Fibroblast of gingiva (primary cell): ENCODE measurements around the gene VEGFA.

ENCODE experiments used
- DNase-seq: peaks from one replicate; pipeline ENCODE4 v3.0.0-alpha.2; 2011; ENCODE audit warnings: low read depth

The VEGFA gene

GRCh38 chr6:43785220-43785752, 15.3 kb downstream of the VEGFA start:
- DNase-seq: no peak

- no peak for DNase-seq
These were observed 15.9 kb downstream of the VEGFA start for GRCh38 chr6:43785904-43786303.

DNA sequence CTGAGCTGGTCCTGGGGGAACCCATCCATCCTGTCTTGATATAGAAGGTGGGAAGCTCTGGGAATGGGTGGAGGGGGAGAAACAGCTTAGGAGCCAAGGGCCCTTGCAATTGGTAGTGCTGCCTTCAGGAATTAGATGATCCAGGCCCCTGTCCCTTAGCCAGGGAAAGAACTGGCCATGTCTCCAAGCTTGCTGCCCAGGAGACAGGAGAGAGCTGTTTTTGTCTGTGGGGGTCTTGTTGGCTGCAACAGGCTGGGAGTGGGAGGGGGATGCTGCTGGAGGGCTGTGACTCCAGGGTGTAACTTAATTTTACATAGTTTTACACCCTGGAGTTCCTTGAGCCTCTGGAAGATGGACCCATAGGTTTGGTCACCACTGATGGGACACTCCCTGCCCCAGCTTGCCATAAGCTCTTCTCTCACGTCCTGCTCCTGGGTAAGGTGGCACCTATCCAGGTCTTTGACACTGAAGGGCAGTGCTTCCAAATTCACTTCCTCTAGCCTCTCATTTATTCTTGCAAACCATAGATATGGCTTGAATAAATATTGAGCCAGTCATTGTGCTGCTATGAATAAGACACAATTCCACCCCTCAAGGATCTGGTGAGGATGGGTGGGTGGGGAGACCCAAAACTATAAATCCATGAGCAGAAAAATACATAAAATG, 16.8 kb downstream of the VEGFA start:
- no peak for DNase-seq

GRCh38 chr6:43788301-43788700, 18.3 kb downstream of the VEGFA start:
- no peak for DNase-seq

GRCh38 chr6:43789447-43789846, 19.4 kb downstream of the VEGFA start:
- no peak for DNase-seq

- DNase-seq: peak; percentile 92
These were observed 20.0 kb downstream of the VEGFA start for GRCh38 chr6:43790031-43790430.

DNA sequence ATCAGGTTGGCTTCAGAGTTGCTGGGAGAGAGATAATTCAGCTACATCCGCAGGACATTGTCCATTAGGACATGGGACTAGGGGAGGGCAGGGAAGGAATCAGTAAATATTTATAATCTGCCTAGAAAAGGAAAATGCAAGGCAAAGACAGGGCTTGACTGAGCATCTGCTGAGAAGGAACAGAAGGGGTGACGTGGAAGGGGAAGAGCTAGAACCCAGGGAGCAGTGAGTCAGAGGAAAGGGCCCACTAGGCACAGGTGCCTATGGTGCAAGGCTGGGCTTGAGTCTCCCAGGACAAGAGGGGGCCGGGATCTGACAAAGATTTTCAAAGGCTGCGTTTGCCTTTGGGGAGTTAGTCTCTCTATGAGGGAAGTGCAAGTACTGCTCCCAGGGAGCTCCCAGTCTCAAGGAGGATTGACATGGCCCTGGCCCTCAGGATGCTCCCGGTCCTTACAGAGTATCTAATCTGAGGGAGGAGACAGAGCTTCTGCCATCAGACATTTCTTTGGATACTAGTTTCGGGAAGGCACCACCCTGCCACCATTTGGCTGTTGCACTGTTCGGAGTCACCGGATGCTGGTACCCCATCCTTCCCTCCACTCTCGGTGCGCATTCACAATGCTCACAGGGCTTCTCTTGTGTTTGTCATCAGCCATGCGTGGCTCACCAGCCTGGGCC, 21.9 kb downstream of the VEGFA start:
- no peak for DNase-seq

DNA sequence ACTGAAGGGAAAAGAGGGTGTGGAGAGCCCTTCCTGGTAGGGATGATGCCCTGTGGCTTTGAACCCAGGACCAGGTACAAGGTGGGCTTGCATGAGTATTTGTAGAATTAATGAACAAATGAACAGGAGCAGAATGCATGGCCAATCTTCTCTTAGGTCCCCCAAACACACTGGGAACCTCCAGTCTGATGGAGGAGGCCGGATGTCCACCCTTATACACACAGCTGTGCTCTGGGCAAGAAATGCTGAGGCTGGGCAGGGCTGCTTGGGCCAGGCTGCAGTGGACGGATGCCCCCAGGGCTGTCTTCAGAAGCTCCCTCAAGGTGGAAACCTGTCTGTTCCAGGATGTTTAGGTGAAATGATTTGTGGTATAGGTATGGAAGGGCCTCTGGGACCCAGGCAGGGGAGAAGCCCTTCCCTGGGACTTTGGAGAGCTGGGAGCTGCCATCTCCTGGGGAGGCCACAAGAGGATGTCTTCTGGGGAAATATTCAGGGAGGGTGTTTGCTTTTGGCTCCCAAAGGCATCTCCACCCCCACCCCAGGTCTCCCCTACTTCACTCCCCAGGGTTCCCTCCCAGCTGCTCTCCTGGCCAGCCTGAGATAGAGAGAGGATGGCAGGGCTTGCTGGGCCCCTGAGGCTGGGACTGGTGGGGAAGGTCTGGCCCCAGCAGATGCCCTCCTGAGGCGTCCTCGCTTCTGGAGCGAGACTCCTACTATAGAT, 23.3 kb downstream of the VEGFA start:
- DNase-seq: no peak

DNA sequence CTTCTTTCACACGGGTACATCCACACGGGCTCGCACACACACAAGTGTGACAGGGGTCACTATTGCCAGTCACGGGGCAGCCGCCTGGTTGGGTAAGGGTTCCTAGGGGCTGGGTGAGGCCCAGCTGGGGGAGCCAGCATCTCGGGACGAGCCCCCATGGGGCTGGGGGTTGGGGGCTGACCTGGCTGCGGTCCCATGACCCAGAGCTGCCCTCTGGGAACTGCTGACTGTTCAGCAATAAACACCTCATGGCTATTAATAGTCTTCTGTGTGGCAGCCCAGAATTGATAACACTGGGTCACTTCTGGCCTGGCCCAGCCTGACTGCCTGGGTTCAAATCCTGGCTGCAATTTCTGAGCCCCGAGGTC, 23.8 kb downstream of the VEGFA start:
- no peak for DNase-seq

- no peak for DNase-seq
These were observed 25.4 kb downstream of the VEGFA start for GRCh38 chr6:43795421-43795820.

GRCh38 chr6:43796168-43796567, 26.2 kb downstream of the VEGFA start:
- no peak for DNase-seq

GRCh38 chr6:43796903-43797890, 27.2 kb downstream of the VEGFA start:
- DNase-seq: no peak

GRCh38 chr6:43797919-43798318, 27.9 kb downstream of the VEGFA start:
- no peak for DNase-seq

GRCh38 chr6:43798688-43799444, 28.9 kb downstream of the VEGFA start:
- DNase-seq: peak; percentile 58

DNA sequence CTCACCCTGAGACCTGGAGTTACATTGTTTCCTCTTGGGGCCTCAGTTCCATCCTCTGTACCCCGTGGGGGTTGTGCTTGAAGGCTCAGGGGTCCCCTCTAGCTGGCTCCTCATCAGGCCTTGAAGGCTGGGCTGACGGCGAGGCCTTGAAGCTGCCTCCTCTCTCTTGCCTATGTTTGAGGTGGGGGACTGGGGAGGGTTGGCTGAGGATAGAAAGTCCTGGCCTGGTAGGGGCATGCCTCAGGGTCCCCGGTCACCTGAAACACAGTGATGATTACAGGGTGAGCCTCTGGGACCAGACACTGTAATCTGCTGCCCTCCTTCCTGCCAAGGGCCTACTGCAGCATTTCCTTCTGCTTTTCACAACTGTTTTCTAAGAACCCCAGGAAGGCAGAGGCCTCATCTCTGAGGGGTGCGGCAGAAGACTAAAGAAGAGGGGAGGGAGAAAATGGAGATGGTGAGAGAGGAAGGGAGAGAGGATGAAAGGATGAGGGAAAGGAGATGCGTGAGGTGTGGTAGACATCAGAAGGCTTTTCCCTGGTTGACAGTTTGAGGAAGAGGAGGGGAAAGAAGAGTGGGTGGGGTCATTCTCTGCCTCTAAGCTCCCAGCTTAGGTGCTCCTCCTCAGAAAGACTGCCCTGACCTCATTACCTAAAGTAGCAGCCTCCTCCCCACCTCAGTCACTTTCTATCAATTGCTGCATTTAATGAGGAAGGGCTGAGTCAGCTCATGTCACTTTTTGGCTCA, 29.7 kb downstream of the VEGFA start:
- DNase-seq: no peak

GRCh38 chr6:43800298-43800623, 30.2 kb downstream of the VEGFA start:
- DNase-seq: no peak

- DNase-seq: no peak
These were observed 30.9 kb downstream of the VEGFA start for GRCh38 chr6:43800746-43801494.

GRCh38 chr6:43801495-43802181, 31.6 kb downstream of the VEGFA start:
- DNase-seq: no peak
